ENCODE data around the gene NUMB. TPM values are rescaled to one million over a fixed set of nuclear protein-coding genes. Genes with fewer than 3 reads are reported as not detected.

NUMB gene
- total and polyA plus RNA-seq, 2 of the 13 experiments (the other 11 are each of a cell fraction or from before 2014, with no cell fraction given): 20.3 to 71.1 TPM

DNA sequence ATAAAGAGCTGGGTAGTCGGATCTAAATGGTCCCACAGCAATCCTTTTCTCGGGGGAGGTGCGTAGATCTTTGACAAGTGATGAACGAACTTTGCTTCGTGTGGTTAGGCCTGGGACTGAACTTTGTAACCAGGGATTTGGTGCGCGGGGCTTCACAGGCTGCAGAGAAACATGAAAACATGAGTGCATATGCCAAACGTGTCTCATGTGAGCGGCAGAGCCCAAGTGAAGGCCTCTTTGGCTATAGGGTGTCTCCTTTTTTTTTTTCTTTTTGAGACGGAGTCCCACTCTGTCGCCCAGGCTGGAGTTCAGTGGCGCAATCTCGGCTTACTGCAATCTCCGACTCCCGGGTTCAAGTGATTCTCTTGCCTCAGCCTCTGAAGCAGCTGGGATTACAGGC lies 20.3 kb upstream of the NUMB start (continued):
- TF ChIP-seq ZNF296 (CRISPR knock-in tag; conservative IDR thresholded peaks at IDR 0.05) (no peak), TIGD3 (CRISPR knock-in tag; IDR thresholded peaks at IDR 0.05; ENCODE audit: borderline replicate concordance) (no peak), FOXP1 (IDR thresholded peaks at IDR 0.05) (no peak), FOXP1 (CRISPR knock-in tag; IDR thresholded peaks at IDR 0.05) (peak; percentile 15; the same call in 1 of the 2 replicates), ZNF510 (CRISPR knock-in tag; IDR thresholded peaks at IDR 0.05; ENCODE audit: low read depth) (no peak), YY1 (IDR thresholded peaks at IDR 0.05; ENCODE audit: insufficient read depth, insufficient replicate concordance, low read depth, low read length) (peak; percentile 18), TOPORS (CRISPR knock-in tag; IDR thresholded peaks at IDR 0.05) (no peak), ZNF615 (CRISPR knock-in tag; IDR thresholded peaks at IDR 0.05; ENCODE audit: borderline replicate concordance) (no peak), ZNF891 (CRISPR knock-in tag; IDR thresholded peaks at IDR 0.05) (no peak), SP5 (CRISPR knock-in tag; IDR thresholded peaks at IDR 0.05; ENCODE audit: borderline replicate concordance, low read depth) (no peak), MXD1 (CRISPR knock-in tag; IDR thresholded peaks at IDR 0.05) (no peak), MAX (IDR thresholded peaks at IDR 0.05) (peak; percentile 76; the same call in 1 of the 2 replicates), SP140L (CRISPR knock-in tag; IDR thresholded peaks at IDR 0.05; ENCODE audit: borderline replicate concordance) (no peak), ZNF446 (CRISPR knock-in tag; IDR thresholded peaks at IDR 0.05) (no peak), FOSL2 (CRISPR knock-in tag; IDR thresholded peaks at IDR 0.05) (no peak), KAT8 (CRISPR knock-in tag; IDR thresholded peaks at IDR 0.05) (peak; percentile 45; the same call in 1 of the 2 replicates), KLF16 (CRISPR knock-in tag; IDR thresholded peaks at IDR 0.05) (no peak), DMTF1 (CRISPR knock-in tag; IDR thresholded peaks at IDR 0.05) (no peak), SMARCE1 (IDR thresholded peaks at IDR 0.05; ENCODE audit: borderline replicate concordance) (no peak)
- TF ChIP-seq, protein P1, sequence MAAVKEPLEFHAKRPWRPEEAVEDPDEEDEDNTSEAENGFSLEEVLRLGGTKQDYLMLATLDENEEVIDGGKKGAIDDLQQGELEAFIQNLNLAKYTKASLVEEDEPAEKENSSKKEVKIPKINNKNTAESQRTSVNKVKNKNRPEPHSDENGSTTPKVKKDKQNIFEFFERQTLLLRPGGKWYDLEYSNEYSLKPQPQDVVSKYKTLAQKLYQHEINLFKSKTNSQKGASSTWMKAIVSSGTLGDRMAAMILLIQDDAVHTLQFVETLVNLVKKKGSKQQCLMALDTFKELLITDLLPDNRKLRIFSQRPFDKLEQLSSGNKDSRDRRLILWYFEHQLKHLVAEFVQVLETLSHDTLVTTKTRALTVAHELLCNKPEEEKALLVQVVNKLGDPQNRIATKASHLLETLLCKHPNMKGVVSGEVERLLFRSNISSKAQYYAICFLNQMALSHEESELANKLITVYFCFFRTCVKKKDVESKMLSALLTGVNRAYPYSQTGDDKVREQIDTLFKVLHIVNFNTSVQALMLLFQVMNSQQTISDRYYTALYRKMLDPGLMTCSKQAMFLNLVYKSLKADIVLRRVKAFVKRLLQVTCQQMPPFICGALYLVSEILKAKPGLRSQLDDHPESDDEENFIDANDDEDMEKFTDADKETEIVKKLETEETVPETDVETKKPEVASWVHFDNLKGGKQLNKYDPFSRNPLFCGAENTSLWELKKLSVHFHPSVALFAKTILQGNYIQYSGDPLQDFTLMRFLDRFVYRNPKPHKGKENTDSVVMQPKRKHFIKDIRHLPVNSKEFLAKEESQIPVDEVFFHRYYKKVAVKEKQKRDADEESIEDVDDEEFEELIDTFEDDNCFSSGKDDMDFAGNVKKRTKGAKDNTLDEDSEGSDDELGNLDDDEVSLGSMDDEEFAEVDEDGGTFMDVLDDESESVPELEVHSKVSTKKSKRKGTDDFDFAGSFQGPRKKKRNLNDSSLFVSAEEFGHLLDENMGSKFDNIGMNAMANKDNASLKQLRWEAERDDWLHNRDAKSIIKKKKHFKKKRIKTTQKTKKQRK (IDR thresholded peaks at IDR 0.05; ENCODE audit: low read length): no peak
- TF ChIP-seq, protein P2, sequence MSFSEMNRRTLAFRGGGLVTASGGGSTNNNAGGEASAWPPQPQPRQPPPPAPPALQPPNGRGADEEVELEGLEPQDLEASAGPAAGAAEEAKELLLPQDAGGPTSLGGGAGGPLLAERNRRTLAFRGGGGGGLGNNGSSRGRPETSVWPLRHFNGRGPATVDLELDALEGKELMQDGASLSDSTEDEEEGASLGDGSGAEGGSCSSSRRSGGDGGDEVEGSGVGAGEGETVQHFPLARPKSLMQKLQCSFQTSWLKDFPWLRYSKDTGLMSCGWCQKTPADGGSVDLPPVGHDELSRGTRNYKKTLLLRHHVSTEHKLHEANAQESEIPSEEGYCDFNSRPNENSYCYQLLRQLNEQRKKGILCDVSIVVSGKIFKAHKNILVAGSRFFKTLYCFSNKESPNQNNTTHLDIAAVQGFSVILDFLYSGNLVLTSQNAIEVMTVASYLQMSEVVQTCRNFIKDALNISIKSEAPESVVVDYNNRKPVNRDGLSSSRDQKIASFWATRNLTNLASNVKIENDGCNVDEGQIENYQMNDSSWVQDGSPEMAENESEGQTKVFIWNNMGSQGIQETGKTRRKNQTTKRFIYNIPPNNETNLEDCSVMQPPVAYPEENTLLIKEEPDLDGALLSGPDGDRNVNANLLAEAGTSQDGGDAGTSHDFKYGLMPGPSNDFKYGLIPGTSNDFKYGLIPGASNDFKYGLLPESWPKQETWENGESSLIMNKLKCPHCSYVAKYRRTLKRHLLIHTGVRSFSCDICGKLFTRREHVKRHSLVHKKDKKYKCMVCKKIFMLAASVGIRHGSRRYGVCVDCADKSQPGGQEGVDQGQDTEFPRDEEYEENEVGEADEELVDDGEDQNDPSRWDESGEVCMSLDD (CRISPR knock-in tag; IDR thresholded peaks at IDR 0.05; ENCODE audit: borderline replicate concordance): no peak
